Liver (tissue), 2 donors: ENCODE results near the gene ARHGEF25.

Experiments used
- CTCF ChIP-seq: fragments of 150-350 bp; IDR thresholded peaks from 2 replicates; pipeline ENCODE4 v1.5.1; 2017; ENCODE audit warnings: improper control_type of control experiment, low read depth, low read length; ENCODE audit not compliant: missing input control
- MAX ChIP-seq: IDR thresholded peaks from 2 replicates; pipeline ENCODE4 v1.6.1; 2016; ENCODE audit warnings: antibody characterized with exemption
- donor health status: healthy.

DNA sequence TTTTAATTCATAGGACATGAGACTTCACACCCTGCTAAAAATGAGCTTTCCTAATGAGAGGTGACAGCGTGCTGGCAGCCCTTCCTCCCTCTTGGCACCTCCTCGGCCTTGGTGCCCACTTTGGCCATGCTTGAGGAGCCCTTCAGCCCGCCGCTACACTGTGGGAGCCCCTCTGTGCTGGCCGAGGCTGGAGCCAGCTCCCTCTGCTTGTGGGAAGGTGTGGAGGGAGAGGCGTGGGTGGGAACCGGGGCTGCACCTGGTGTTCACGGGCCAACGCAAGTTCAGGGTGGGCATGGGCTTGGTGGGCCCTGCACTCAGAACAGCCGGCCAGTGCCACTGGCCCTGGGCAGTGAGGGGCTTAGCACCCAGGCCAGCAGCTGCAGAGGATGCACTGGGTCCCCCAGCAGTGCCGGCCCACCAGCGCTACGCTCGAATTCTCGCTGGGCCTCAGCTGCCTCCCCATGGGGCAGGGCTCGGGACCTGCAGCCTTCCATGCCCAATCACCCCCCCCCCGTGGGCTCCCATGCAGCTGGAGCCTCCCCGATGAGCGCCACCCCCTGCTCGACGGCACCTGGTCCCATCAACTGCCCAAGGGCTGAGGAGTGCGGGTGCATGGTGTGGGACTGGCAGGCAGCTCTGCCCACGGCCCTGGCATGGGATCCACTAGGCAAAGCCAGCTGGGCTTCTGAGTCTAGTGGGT lies 44.5 kb downstream of the ARHGEF25 start:
- TF ChIP-seq MAX = no peak
- no peak for TF ChIP-seq CTCF
